GM19395 (cell line): ENCODE data around the gene LRRC53.

Experiments
- ATAC-seq: cut with Tn5 transposase; IDR thresholded peaks from one replicate; pipeline ENCODE4 v1.9.1; 2021; ENCODE audit warnings: mild to moderate bottlenecking, moderate library complexity; ENCODE audit not compliant: unreplicated experiment

The LRRC53 gene

GRCh38 chr1:74512170-74512915, at the start of gene LRRC53:
Gene LRRC53, minus strand, starts transcription at chr1:74512611. Its CDS starts 29,262 bp downstream, at chr1:74483349.
- no peak for ATAC-seq

- ATAC-seq, result no peak
Measured at GRCh38 chr1:74549932-74550331, 37.5 kb upstream of the LRRC53 start.

- no peak for ATAC-seq
Measured at GRCh38 chr1:74548961-74549750, 36.7 kb upstream of the LRRC53 start.

- no peak for ATAC-seq
Measured at GRCh38 chr1:74545821-74546220, 33.4 kb upstream of the LRRC53 start.

- no peak for ATAC-seq
Measured at GRCh38 chr1:74534241-74534640, 21.8 kb upstream of the LRRC53 start.

- no peak for ATAC-seq
Measured at GRCh38 chr1:74531796-74532195, 19.4 kb upstream of the LRRC53 start.

- ATAC-seq, result no peak
Measured at GRCh38 chr1:74530892-74531291, 18.5 kb upstream of the LRRC53 start.

GRCh38 chr1:74528123-74528522, 15.7 kb upstream of the LRRC53 start:
- no peak for ATAC-seq

GRCh38 chr1:74526708-74527107, 14.3 kb upstream of the LRRC53 start:
- no peak for ATAC-seq

GRCh38 chr1:74523873-74524480, 11.6 kb upstream of the LRRC53 start:
- ATAC-seq, result no peak

GRCh38 chr1:74522148-74522547, 9.7 kb upstream of the LRRC53 start:
- ATAC-seq, result no peak

- peak; percentile 95 for ATAC-seq
Measured at GRCh38 chr1:74517599-74518051, 5.2 kb upstream of the LRRC53 start.

- no peak for ATAC-seq
Measured at GRCh38 chr1:74513411-74514300, 1.2 kb upstream of the LRRC53 start.

GRCh38 chr1:74508449-74508848, 4.0 kb downstream of the LRRC53 start:
- ATAC-seq, result no peak

- no peak for ATAC-seq
Measured at GRCh38 chr1:74505928-74506710, 6.3 kb downstream of the LRRC53 start.

- no peak for ATAC-seq
Measured at GRCh38 chr1:74504933-74505512, 7.4 kb downstream of the LRRC53 start.

GRCh38 chr1:74504125-74504932, 8.1 kb downstream of the LRRC53 start:
- peak; percentile 93 for ATAC-seq

- peak; percentile 44 for ATAC-seq
Measured at GRCh38 chr1:74502858-74503257, 9.6 kb downstream of the LRRC53 start.

- ATAC-seq, result peak; percentile 39
Measured at GRCh38 chr1:74502432-74502831, 10.0 kb downstream of the LRRC53 start.
